ENCODE data around the gene SGCD. TPM values are rescaled to one million over a fixed set of nuclear protein-coding genes. Genes with fewer than 3 reads are reported as not detected.

SGCD gene
- polyA plus RNA-seq, 1 donor (not counting 4 experiments of a cell fraction or from before 2014, with no cell fraction given), result not detected

- no peaks in the 10 kb centered on the region for H3K79me2 ChIP-seq (ENCODE audit: control insufficient read depth, insufficient read depth, low read length)
- H3K4me1 ChIP-seq (ENCODE audit: control insufficient read depth, extremely low read depth, insufficient read depth, low read length), result no peaks in the 10 kb centered on the region
- no peaks in the 10 kb centered on the region for H3K27me3 ChIP-seq (ENCODE audit: control insufficient read depth, extremely low read depth, insufficient read depth, low read length)
- no peak overlapping the region for H3K4me2 ChIP-seq (ENCODE audit: control insufficient read depth, extremely low read depth, insufficient read depth, low read depth, low read length)
- TF ChIP-seq EZH2 (IDR thresholded peaks at IDR 0.05; ENCODE audit: low read length), result no peak
- TF ChIP-seq, protein P1, sequence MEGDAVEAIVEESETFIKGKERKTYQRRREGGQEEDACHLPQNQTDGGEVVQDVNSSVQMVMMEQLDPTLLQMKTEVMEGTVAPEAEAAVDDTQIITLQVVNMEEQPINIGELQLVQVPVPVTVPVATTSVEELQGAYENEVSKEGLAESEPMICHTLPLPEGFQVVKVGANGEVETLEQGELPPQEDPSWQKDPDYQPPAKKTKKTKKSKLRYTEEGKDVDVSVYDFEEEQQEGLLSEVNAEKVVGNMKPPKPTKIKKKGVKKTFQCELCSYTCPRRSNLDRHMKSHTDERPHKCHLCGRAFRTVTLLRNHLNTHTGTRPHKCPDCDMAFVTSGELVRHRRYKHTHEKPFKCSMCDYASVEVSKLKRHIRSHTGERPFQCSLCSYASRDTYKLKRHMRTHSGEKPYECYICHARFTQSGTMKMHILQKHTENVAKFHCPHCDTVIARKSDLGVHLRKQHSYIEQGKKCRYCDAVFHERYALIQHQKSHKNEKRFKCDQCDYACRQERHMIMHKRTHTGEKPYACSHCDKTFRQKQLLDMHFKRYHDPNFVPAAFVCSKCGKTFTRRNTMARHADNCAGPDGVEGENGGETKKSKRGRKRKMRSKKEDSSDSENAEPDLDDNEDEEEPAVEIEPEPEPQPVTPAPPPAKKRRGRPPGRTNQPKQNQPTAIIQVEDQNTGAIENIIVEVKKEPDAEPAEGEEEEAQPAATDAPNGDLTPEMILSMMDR (optimal IDR thresholded peaks at IDR 0.05 in 1 of 3, IDR thresholded peaks at IDR 0.05 in 1 of 3, conservative IDR thresholded peaks at IDR 0.05 in 1 of 3; ENCODE audit: extremely low read depth in 1 of 3, insufficient read depth in 2 of 3, low read length in 3 of 3), result no peak
- FAIRE-seq (no peak), DNase-seq (ENCODE audit: low read depth, low spot score) (no peak)
- H3K9ac ChIP-seq (ENCODE audit: control insufficient read depth, extremely low read depth, insufficient read depth, low read length), result no peak overlapping the region
- H3K9me1 ChIP-seq (ENCODE audit: control insufficient read depth, extremely low read depth, insufficient read depth, low read length), result no peaks in the 10 kb centered on the region
- dilution Hi-C loops (cut with MboI; ENCODE audit: extremely low pct_ligation_motif_present, low sequenced_read_pairs), result no loop called here
- no peaks in the 10 kb centered on the region for H3K9me3 ChIP-seq (ENCODE audit: control insufficient read depth, low read depth, low read length)
- no peaks in the 10 kb centered on the region for H4K20me1 ChIP-seq (ENCODE audit: control insufficient read depth, extremely low read depth, insufficient read depth, low read length)
- H2AFZ ChIP-seq (ENCODE audit: control insufficient read depth, low read length), result no peak overlapping the region
- H3K4me3 ChIP-seq (ENCODE audit: control insufficient read depth in 2 of 3, extremely low read depth in 1 of 3, insufficient read depth in 2 of 3, low read depth in 1 of 3, low read length in 3 of 3), result no peak overlapping the region
- H3K36me3 ChIP-seq (ENCODE audit: control insufficient read depth in 2 of 2, extremely low read depth in 1 of 2, insufficient read depth in 2 of 2, low read length in 2 of 2), result no peaks in the 10 kb centered on the region
- no peak overlapping the region for H3K27ac ChIP-seq (ENCODE audit: control insufficient read depth, insufficient read depth, low read length)
Measured at GRCh38 chr5:156588306-156588705, 261.3 kb downstream of the SGCD start.

DNA sequence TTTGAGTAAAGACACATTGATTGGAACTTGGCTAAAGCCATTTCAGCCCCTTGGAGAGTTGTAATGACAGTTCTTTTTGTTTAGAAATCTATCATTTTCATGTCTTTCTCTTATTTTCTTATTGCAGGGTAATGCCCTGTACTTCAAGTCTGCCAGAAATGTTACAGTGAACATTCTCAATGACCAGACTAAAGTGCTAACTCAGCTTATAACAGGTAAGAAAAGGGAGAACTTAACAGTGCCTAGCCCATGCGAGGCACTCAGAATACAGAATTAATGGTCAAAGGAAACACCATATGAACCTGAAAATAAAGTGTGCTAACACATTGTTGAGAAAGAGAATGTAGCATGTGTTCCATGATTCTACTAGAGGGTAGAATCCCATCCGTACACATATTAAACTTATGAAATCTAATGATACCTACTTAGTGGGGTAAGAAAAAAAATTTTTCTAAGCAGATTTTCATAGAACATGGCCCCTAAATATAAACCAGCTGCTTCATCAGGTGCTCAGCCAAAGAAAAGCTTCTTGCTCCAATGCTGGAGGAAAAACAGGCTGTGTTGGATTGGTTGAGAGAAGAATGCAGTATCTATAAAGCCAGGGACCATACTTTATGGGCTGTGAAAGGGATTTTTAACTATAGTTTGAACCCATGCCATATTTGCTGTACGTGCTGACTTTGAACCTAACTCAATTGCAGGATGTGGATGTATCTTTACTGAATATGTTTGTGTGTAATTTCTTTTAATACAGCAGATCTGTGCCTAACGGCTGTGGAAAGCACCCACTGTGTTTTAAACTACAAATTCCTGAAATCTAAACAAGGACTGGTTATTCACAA lies 262.4 kb downstream of the SGCD start:
- no peaks in the 10 kb centered on the region for H3K4me1 ChIP-seq (ENCODE audit: control insufficient read depth, extremely low read depth, insufficient read depth, low read length)
- no peaks in the 10 kb centered on the region for H3K9me3 ChIP-seq (ENCODE audit: control insufficient read depth, low read depth, low read length)
- H3K27ac ChIP-seq (ENCODE audit: control insufficient read depth, insufficient read depth, low read length), result no peak overlapping the region
- TF ChIP-seq, protein P1 (optimal IDR thresholded peaks at IDR 0.05 in 1 of 3, IDR thresholded peaks at IDR 0.05 in 1 of 3, conservative IDR thresholded peaks at IDR 0.05 in 1 of 3; ENCODE audit: extremely low read depth in 1 of 3, insufficient read depth in 2 of 3, low read length in 3 of 3), result no peak
- no peak for TF ChIP-seq EZH2 (IDR thresholded peaks at IDR 0.05; ENCODE audit: low read length)
- H3K9ac ChIP-seq (ENCODE audit: control insufficient read depth, extremely low read depth, insufficient read depth, low read length), result no peak overlapping the region
- no peak for DNase-seq (ENCODE audit: low read depth, low spot score)
- H3K4me2 ChIP-seq (ENCODE audit: control insufficient read depth, extremely low read depth, insufficient read depth, low read depth, low read length), result no peak overlapping the region
- H3K36me3 ChIP-seq (ENCODE audit: control insufficient read depth in 2 of 2, extremely low read depth in 1 of 2, insufficient read depth in 2 of 2, low read length in 2 of 2), result no peaks in the 10 kb centered on the region
- H2AFZ ChIP-seq (ENCODE audit: control insufficient read depth, low read length), result no peak overlapping the region
- FAIRE-seq, result no peak
- dilution Hi-C loops (cut with MboI; ENCODE audit: extremely low pct_ligation_motif_present, low sequenced_read_pairs), result no loop called here
- no peaks in the 10 kb centered on the region for H4K20me1 ChIP-seq (ENCODE audit: control insufficient read depth, extremely low read depth, insufficient read depth, low read length)
- no peaks in the 10 kb centered on the region for H3K27me3 ChIP-seq (ENCODE audit: control insufficient read depth, extremely low read depth, insufficient read depth, low read length)
- H3K9me1 ChIP-seq (ENCODE audit: control insufficient read depth, extremely low read depth, insufficient read depth, low read length), result no peaks in the 10 kb centered on the region
- no peak overlapping the region for H3K4me3 ChIP-seq (ENCODE audit: control insufficient read depth in 2 of 3, extremely low read depth in 1 of 3, insufficient read depth in 2 of 3, low read depth in 1 of 3, low read length in 3 of 3)
- no peaks in the 10 kb centered on the region for H3K79me2 ChIP-seq (ENCODE audit: control insufficient read depth, insufficient read depth, low read length)
